HCT116 (cell line): ENCODE results near the gene MAP2K6.

Source experiments
- CEBPB ChIP-seq: IDR thresholded peaks from 2 replicates; pipeline ENCODE4 v1.6.1; 2012; ENCODE audit warnings: low read depth
- ELF1 ChIP-seq: IDR thresholded peaks from 2 replicates; pipeline ENCODE4 v1.6.1; 2012; ENCODE audit warnings: low read depth, borderline replicate concordance
- EZH2 ChIP-seq: fragments of 200-600 bp; sonication (generic); IDR thresholded peaks from 2 replicates; pipeline ENCODE4 v1.6.1; 2017; ENCODE audit warnings: antibody characterized with exemption, mixed run types
- POLR2A ChIP-seq: IDR thresholded peaks from 2 replicates; pipeline ENCODE4 v1.7.0; 2011; ENCODE audit warnings: borderline replicate concordance; ENCODE audit not compliant: insufficient read depth, insufficient read length; ENCODE audit errors: extremely low read depth
- POLR2AphosphoS5 ChIP-seq: IDR thresholded peaks from 2 replicates; pipeline ENCODE4 v1.6.1; 2011; ENCODE audit warnings: mild to moderate bottlenecking, low read depth, low read length, moderate library complexity
- RAD21 ChIP-seq: IDR thresholded peaks from 2 replicates; pipeline ENCODE4 v1.6.1; 2012; ENCODE audit warnings: low read depth, mild to moderate bottlenecking
- SP1 ChIP-seq: IDR thresholded peaks from 2 replicates; pipeline ENCODE4 v1.6.1; 2012; ENCODE audit warnings: low read depth
- YY1 ChIP-seq: IDR thresholded peaks from 2 replicates; pipeline ENCODE4 v1.6.1; 2011; ENCODE audit warnings: low read length, low read depth, moderate library complexity, mild to moderate bottlenecking; ENCODE audit not compliant: insufficient replicate concordance; ENCODE audit errors: extremely low read depth
- ZNF274 ChIP-seq: fragments of 200-500 bp; sonication (Bioruptor generic); IDR thresholded peaks from 2 replicates; pipeline ENCODE4 v1.6.1; 2014; ENCODE audit warnings: mild to moderate bottlenecking, low read depth, low read length, inconsistent platforms
- TF ChIP-seq, protein P1 (sequence below), 3 experiments: fragments of 200-600 bp in 1 of 3; sonication (generic) in 1 of 3; IDR thresholded peaks in 2 of 3; conservative IDR thresholded peaks in 1 of 3; 2 replicates each; pipeline ENCODE4 v1.5.1; 2012 to 2017; ENCODE audit warnings: low read depth in 2 of 3, low read length in 2 of 3, antibody characterized with exemption in 1 of 3, borderline replicate concordance in 1 of 3, control low read depth in 1 of 3, mild to moderate bottlenecking in 1 of 3, mixed read lengths in 1 of 3, mixed run types in 1 of 3, moderate library complexity in 1 of 3; ENCODE audit not compliant: insufficient read depth in 1 of 3
- TF ChIP-seq, protein P2 (sequence below): IDR thresholded peaks from 2 replicates; pipeline ENCODE4 v1.6.1; 2011; ENCODE audit warnings: mild to moderate bottlenecking, low read length, moderate library complexity; ENCODE audit not compliant: insufficient replicate concordance; ENCODE audit errors: extremely low read depth
- TF ChIP-seq, protein P3 (sequence below): IDR thresholded peaks from 2 replicates; pipeline ENCODE4 v1.6.1; 2012

DNA sequence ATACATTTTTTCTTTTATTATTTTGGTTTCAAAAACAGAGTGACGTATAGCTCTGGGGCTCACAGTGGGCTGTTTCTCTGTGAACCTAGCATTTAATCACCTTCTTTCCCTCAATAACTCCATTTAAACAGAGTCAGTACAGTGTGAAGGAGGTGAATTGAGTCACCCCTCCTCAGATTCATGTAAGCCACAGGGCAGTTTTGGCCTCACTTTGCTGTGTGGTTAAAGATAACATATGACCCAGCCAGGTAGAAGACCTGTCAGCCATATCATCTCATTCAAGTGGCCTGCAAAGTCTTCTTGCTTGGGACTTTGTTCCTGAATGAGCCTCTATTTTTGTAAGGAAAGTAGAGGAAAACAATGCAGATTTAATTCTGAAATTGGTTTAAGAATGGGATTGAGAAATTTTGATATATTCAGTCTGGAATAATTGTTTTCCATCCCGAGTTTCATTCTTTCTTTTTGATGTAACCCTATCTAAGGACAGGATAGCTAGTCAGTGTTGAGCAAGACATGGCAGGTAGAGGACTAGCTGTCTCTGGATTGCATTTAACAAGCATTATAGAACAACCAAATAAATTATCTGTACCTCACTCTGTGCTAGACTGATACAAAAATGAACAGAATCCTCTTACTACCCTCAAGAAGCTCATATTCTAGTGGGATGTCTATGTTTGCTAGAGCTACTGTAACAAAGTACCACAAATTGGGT lies 13.1 kb downstream of the MAP2K6 start:
- TF ChIP-seq RAD21 (no peak), POLR2A (no peak), ZNF274 (no peak), ELF1 (no peak), YY1 (no peak), EZH2 (no peak), CEBPB (no peak), POLR2AphosphoS5 (no peak), SP1 (no peak)
- TF ChIP-seq, protein P1, sequence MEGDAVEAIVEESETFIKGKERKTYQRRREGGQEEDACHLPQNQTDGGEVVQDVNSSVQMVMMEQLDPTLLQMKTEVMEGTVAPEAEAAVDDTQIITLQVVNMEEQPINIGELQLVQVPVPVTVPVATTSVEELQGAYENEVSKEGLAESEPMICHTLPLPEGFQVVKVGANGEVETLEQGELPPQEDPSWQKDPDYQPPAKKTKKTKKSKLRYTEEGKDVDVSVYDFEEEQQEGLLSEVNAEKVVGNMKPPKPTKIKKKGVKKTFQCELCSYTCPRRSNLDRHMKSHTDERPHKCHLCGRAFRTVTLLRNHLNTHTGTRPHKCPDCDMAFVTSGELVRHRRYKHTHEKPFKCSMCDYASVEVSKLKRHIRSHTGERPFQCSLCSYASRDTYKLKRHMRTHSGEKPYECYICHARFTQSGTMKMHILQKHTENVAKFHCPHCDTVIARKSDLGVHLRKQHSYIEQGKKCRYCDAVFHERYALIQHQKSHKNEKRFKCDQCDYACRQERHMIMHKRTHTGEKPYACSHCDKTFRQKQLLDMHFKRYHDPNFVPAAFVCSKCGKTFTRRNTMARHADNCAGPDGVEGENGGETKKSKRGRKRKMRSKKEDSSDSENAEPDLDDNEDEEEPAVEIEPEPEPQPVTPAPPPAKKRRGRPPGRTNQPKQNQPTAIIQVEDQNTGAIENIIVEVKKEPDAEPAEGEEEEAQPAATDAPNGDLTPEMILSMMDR (IDR thresholded peaks at IDR 0.05 in 2 of 3, conservative IDR thresholded peaks at IDR 0.05 in 1 of 3; ENCODE audit: borderline replicate concordance in 1 of 3, insufficient read depth in 1 of 3, low read depth in 2 of 3, low read length in 2 of 3) = no peak
- TF ChIP-seq, protein P2, sequence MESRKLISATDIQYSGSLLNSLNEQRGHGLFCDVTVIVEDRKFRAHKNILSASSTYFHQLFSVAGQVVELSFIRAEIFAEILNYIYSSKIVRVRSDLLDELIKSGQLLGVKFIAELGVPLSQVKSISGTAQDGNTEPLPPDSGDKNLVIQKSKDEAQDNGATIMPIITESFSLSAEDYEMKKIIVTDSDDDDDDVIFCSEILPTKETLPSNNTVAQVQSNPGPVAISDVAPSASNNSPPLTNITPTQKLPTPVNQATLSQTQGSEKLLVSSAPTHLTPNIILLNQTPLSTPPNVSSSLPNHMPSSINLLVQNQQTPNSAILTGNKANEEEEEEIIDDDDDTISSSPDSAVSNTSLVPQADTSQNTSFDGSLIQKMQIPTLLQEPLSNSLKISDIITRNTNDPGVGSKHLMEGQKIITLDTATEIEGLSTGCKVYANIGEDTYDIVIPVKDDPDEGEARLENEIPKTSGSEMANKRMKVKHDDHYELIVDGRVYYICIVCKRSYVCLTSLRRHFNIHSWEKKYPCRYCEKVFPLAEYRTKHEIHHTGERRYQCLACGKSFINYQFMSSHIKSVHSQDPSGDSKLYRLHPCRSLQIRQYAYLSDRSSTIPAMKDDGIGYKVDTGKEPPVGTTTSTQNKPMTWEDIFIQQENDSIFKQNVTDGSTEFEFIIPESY = no peak
- TF ChIP-seq, protein P3, sequence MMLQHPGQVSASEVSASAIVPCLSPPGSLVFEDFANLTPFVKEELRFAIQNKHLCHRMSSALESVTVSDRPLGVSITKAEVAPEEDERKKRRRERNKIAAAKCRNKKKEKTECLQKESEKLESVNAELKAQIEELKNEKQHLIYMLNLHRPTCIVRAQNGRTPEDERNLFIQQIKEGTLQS = no peak
